HepG2 (cell line): ENCODE data around the gene MGA. TPM values are rescaled to one million over a fixed set of nuclear protein-coding genes. Genes with fewer than 3 reads are reported as not detected.

Experiments
- BCL3 ChIP-seq: sonication (generic); formaldehyde crosslinking; IDR thresholded peaks from 2 replicates; pipeline ENCODE4 v1.5.1; 2020; ENCODE audit warnings: mild to moderate bottlenecking, missing genetic modification reagents, moderate library complexity
- BRF2 ChIP-seq: sonication (generic); formaldehyde crosslinking; IDR thresholded peaks from 2 replicates; pipeline ENCODE4 v1.8.1; 2022; ENCODE audit warnings: mild to moderate bottlenecking, missing genetic modification reagents
- CSRNP1 ChIP-seq: sonication (generic); formaldehyde crosslinking; IDR thresholded peaks from 2 replicates; pipeline ENCODE4 v1.8.1; 2023; ENCODE audit warnings: mild to moderate bottlenecking, missing genetic modification reagents
- FIP1L1 ChIP-seq: fragments of 200-400 bp; formaldehyde crosslinking; IDR thresholded peaks from 2 replicates; pipeline ENCODE4 v1.6.1; 2018; ENCODE audit warnings: low read depth, mild to moderate bottlenecking, low read length, moderate library complexity, borderline replicate concordance; ENCODE audit not compliant: insufficient read depth
- HNRNPK ChIP-seq: fragments of 200-400 bp; formaldehyde crosslinking; IDR thresholded peaks from 2 replicates; pipeline ENCODE4 v1.6.1; 2018; ENCODE audit warnings: low read length, low read depth, moderate library complexity, mild to moderate bottlenecking; ENCODE audit not compliant: poor library complexity, severe bottlenecking
- KDM3A ChIP-seq: IDR thresholded peaks from 2 replicates; pipeline ENCODE4 v1.6.1; 2018; ENCODE audit warnings: low read depth, missing compliant biosample characterization
- PRDM10 ChIP-seq: sonication (generic); formaldehyde crosslinking; IDR thresholded peaks from 2 replicates; pipeline ENCODE4 v1.4.0; 2020; ENCODE audit warnings: low read depth, missing genetic modification reagents
- SMAD1 ChIP-seq: sonication (generic); formaldehyde crosslinking; IDR thresholded peaks from 2 replicates; pipeline ENCODE4 v1.4.0; 2020; ENCODE audit warnings: missing genetic modification reagents, low read depth, mild to moderate bottlenecking, borderline replicate concordance
- THRA ChIP-seq: sonication (generic); formaldehyde crosslinking; IDR thresholded peaks from 2 replicates; pipeline ENCODE4 v1.4.0; 2020; ENCODE audit warnings: missing genetic modification reagents, borderline replicate concordance
- ZBTB1 ChIP-seq: sonication (generic); formaldehyde crosslinking; IDR thresholded peaks from 2 replicates; pipeline ENCODE4 v1.4.0; 2020; ENCODE audit warnings: missing genetic modification reagents, borderline replicate concordance
- ZBTB37 ChIP-seq: sonication (generic); formaldehyde crosslinking; IDR thresholded peaks from 2 replicates; pipeline ENCODE4 v1.4.0; 2020; ENCODE audit warnings: mild to moderate bottlenecking, missing genetic modification reagents
- ZNF619 ChIP-seq: sonication (generic); formaldehyde crosslinking; IDR thresholded peaks from 2 replicates; pipeline ENCODE4 v1.4.0; 2020; ENCODE audit warnings: mild to moderate bottlenecking, missing genetic modification reagents
- ZNF761 ChIP-seq: sonication (generic); formaldehyde crosslinking; conservative IDR thresholded peaks from 2 replicates; pipeline ENCODE4 v1.4.0; 2020; ENCODE audit warnings: mild to moderate bottlenecking, missing genetic modification reagents
- ZNF784 ChIP-seq: sonication (generic); formaldehyde crosslinking; IDR thresholded peaks from 2 replicates; pipeline ENCODE4 v1.5.1; 2020; ENCODE audit warnings: missing genetic modification reagents, mild to moderate bottlenecking, borderline replicate concordance
- polyA plus RNA-seq, 8 experiments: library from polyadenylated mRNA; depleted of rRNA in 3 of 8; stranded (reverse) in 7 of 8; unstranded in 1 of 8; fragments of >200 nt; fragmentation: Illumina TruSeq in 4 of 8; extraction: Trizol in 4 of 8; gene quantifications; 2 replicates each; pipeline versions ENCODE4 v1.2.1 to v1.2.3, GENCODE V29; 2011 to 2016; ENCODE audit warnings: low read depth in 4 of 8, missing spikeins in 1 of 8, mixed read lengths in 1 of 8; ENCODE audit not compliant: insufficient read depth in 1 of 8
- total RNA-seq, 5 experiments: library from RNA; depleted of rRNA; stranded (reverse); fragments of >200 nt; fragmentation: Illumina TruSeq; extraction: Trizol; gene quantifications; 2 replicates each; pipeline ENCODE4 v1.2.3, GENCODE V29; 2016; ENCODE audit warnings: low read depth in 1 of 5

The MGA gene
- total and polyA plus RNA-seq, 2 of the 13 experiments (the other 11 are each of a cell fraction or from before 2014, with no cell fraction given) = 5.3 to 59.0 TPM

- TF ChIP-seq ZBTB37 (CRISPR knock-in tag) (no peak), ZBTB1 (no peak), PRDM10 (CRISPR knock-in tag) (peak; percentile 94), CSRNP1 (peak; percentile 98), HNRNPK (peak; percentile 85), BRF2 (CRISPR knock-in tag) (peak; percentile 97), ZNF761 (CRISPR knock-in tag) (0 out of 2 replicates have a peak, but pooled peaks have one; percentile 58), FIP1L1 (no peak), KDM3A (peak; percentile 80; the same call in 1 of the 2 replicates), SMAD1 (no peak), ZNF784 (CRISPR knock-in tag) (peak; percentile 54; the same call in 1 of the 2 replicates), BCL3 (peak; percentile 81), THRA (CRISPR knock-in tag) (peak; percentile 71; the same call in 1 of the 2 replicates), ZNF619 (CRISPR knock-in tag) (peak; percentile 81; the same call in 1 of the 2 replicates)
These were observed 114.1 kb downstream of the MGA start, which contains the start of gene MAPKBP1 (continued) for GRCh38 chr15:41774062-41774881.
